NCI-H2196 (cell line): ENCODE data around the gene MNT.
"Not testable (repeated sequence)": the region's sequence is repeated elsewhere in the genome, so short reads cannot be mapped to it uniquely, and the experiment has no call there.

Source experiments
- DNase-seq: peaks from one replicate; lab custom pipeline; 2025; ENCODE audit not compliant: unreplicated experiment; lab: John Stamatoyannopoulos, UW

Gene MNT

GRCh38 chr17:2400877-2401425 lies at the start of gene MNT:
Gene MNT (minus strand): TSS chr17:2401060. CDS start chr17:2400712, 348 bp downstream.
- peak; percentile 78 for DNase-seq

GRCh38 chr17:2450016-2450650 lies 49.3 kb upstream of the MNT start:
- DNase-seq, result no peak

- no peak for DNase-seq
Observed at GRCh38 chr17:2449486-2449885, 48.6 kb upstream of the MNT start.

- DNase-seq, result not testable (repeated sequence)
Observed at GRCh38 chr17:2447479-2447878, 46.6 kb upstream of the MNT start.

GRCh38 chr17:2445638-2446037 lies 44.8 kb upstream of the MNT start:
- DNase-seq, result no peak

- no peak for DNase-seq
Observed at GRCh38 chr17:2444382-2444781, 43.5 kb upstream of the MNT start.

GRCh38 chr17:2442166-2442565 lies 41.3 kb upstream of the MNT start:
- no peak for DNase-seq

GRCh38 chr17:2440930-2441329 lies 40.1 kb upstream of the MNT start:
- no peak for DNase-seq

GRCh38 chr17:2439997-2440396 lies 39.1 kb upstream of the MNT start:
- DNase-seq, result not testable (repeated sequence)

GRCh38 chr17:2438823-2439222 lies 38.0 kb upstream of the MNT start:
- no peak for DNase-seq

GRCh38 chr17:2436316-2436905 lies 35.6 kb upstream of the MNT start:
- DNase-seq, result peak; percentile 60

GRCh38 chr17:2435862-2436261 lies 35.0 kb upstream of the MNT start:
- DNase-seq, result peak; percentile 54

GRCh38 chr17:2435181-2435741 lies 34.4 kb upstream of the MNT start:
- no peak for DNase-seq

- DNase-seq, result no peak
Observed at GRCh38 chr17:2433696-2434095, 32.8 kb upstream of the MNT start.

GRCh38 chr17:2427910-2428309 lies 27.1 kb upstream of the MNT start:
- no peak for DNase-seq

GRCh38 chr17:2427215-2427614 lies 26.4 kb upstream of the MNT start:
- no peak for DNase-seq

- no peak for DNase-seq
Observed at GRCh38 chr17:2423271-2423670, 22.4 kb upstream of the MNT start.

GRCh38 chr17:2421315-2422147 lies 20.7 kb upstream of the MNT start:
- peak; percentile 2 for DNase-seq

- DNase-seq, result no peak
Observed at GRCh38 chr17:2420176-2420575, 19.3 kb upstream of the MNT start.

- no peak for DNase-seq
Observed at GRCh38 chr17:2419486-2419885, 18.6 kb upstream of the MNT start.

GRCh38 chr17:2418572-2418971 lies 17.7 kb upstream of the MNT start:
- DNase-seq, result no peak
